Endothelial cell of umbilical vein (primary cell): Measurements from ENCODE around the gene ASAP2. TPM values are rescaled to one million over a fixed set of nuclear protein-coding genes. Genes with fewer than 3 reads are reported as not detected.

Source experiments
- BruUV-seq: library from RNA; stranded (reverse); fragments of 400-500 nt; replicated peaks from 2 replicates; lab custom pipeline; 2021; lab: Mats Ljungman, UMichigan
- CTCF ChIA-PET: fragments of 300-600, 350-600 bp; sonication (Branson Sonifier 250); formaldehyde crosslinking; loops from one replicate; lab custom pipeline; 2021; ENCODE audit warnings: antibody characterized with exemption, inconsistent platforms; lab: Charles Lee
- POLR2A ChIA-PET: fragments of 300-600, 350-600 bp; sonication (Branson Sonifier 250); formaldehyde crosslinking; loops from one replicate; lab custom pipeline; 2021; ENCODE audit warnings: antibody characterized with exemption, inconsistent platforms; lab: Charles Lee
- DNase-seq: peaks from one replicate; pipeline ENCODE4 v3.0.0-alpha.2; 2011; ENCODE audit warnings: low read depth, low spot score
- FAIRE-seq: peaks from 2 replicates; lab custom pipeline; 2011; peaks lifted over from hg19 to GRCh38; lab: Jason Lieb, UNC
- H2AFZ ChIP-seq: 2 replicates; pipeline ENCODE4 v1.6.0; 2012; ENCODE audit warnings: low read depth, low read length, control low read depth, inconsistent platforms
- H3K27ac ChIP-seq: 2 replicates; pipeline ENCODE4 v1.5.1; 2011; ENCODE audit warnings: low read depth, mild to moderate bottlenecking, control low read depth, low read length, moderate library complexity; ENCODE audit not compliant: insufficient read depth
- H3K27me3 ChIP-seq, 2 experiments: 2 replicates each; pipeline versions ENCODE4 v1.6.0 to v1.6.1; 2011; ENCODE audit warnings: low read length in 2 of 2, mixed read lengths in 1 of 2; ENCODE audit not compliant: control insufficient read depth in 2 of 2, insufficient read depth in 2 of 2
- H3K36me3 ChIP-seq, 2 experiments: 2 replicates in 1 of 2; 3 replicates in 1 of 2; pipeline ENCODE4 v1.5.1; 2011; ENCODE audit warnings: low read length in 2 of 2, mild to moderate bottlenecking in 1 of 2, moderate library complexity in 1 of 2; ENCODE audit not compliant: control insufficient read depth in 2 of 2, insufficient read depth in 2 of 2; ENCODE audit errors: extremely low read depth in 1 of 2
- H3K4me1 ChIP-seq: 3 replicates; pipeline ENCODE4 v1.5.1; 2011; ENCODE audit warnings: mild to moderate bottlenecking, low read length; ENCODE audit not compliant: control insufficient read depth, insufficient read depth; ENCODE audit errors: extremely low read depth
- H3K4me2 ChIP-seq: 2 replicates; pipeline ENCODE4 v1.6.1; 2011; ENCODE audit warnings: low read length, control low read depth, mixed read lengths; ENCODE audit not compliant: insufficient read depth
- H3K4me3 ChIP-seq, 3 experiments: fragments of 200-600 bp in 1 of 3; sonication (generic), shearing (Covaris generic) in 1 of 3; replicated peaks in 1 of 3; 2 replicates each; pipeline ENCODE4 v1.5.1; 2011 to 2016; ENCODE audit warnings: control low read depth in 3 of 3, low read length in 3 of 3, mild to moderate bottlenecking in 2 of 3, inconsistent platforms in 1 of 3, low read depth in 1 of 3, moderate library complexity in 1 of 3; ENCODE audit not compliant: insufficient read depth in 1 of 3
- H3K79me2 ChIP-seq: 2 replicates; pipeline ENCODE4 v1.6.0; 2012; ENCODE audit warnings: low read length, inconsistent platforms; ENCODE audit not compliant: control insufficient read depth, insufficient read depth
- H3K9ac ChIP-seq: replicated peaks from 2 replicates; pipeline ENCODE3; 2011; ENCODE audit warnings: low read length, control low read depth; ENCODE audit not compliant: insufficient read depth; ENCODE audit errors: extremely low read depth
- H3K9me1 ChIP-seq: replicated peaks from 3 replicates; pipeline ENCODE4 v1.6.0; 2011; ENCODE audit warnings: mild to moderate bottlenecking, low read length; ENCODE audit not compliant: control insufficient read depth, insufficient read depth; ENCODE audit errors: extremely low read depth
- H3K9me3 ChIP-seq: replicated peaks from 2 replicates; pipeline ENCODE4 v1.5.1; 2012; ENCODE audit warnings: low read length, inconsistent platforms; ENCODE audit not compliant: control insufficient read depth, insufficient read depth
- H4K20me1 ChIP-seq: replicated peaks from 2 replicates; pipeline ENCODE3; 2011; ENCODE audit warnings: mild to moderate bottlenecking, low read length; ENCODE audit not compliant: control insufficient read depth, insufficient read depth; ENCODE audit errors: extremely low read depth
- CTCF ChIP-seq, 2 donors: IDR thresholded peaks; 1 replicate in 1 of 2; 2 replicates in 1 of 2; pipeline ENCODE4 v1.5.1; 2011; ENCODE audit warnings: low read length in 2 of 2, mild to moderate bottlenecking in 2 of 2, moderate library complexity in 2 of 2, control low read depth in 1 of 2, inconsistent platforms in 1 of 2, low read depth in 1 of 2; ENCODE audit not compliant: insufficient read depth in 1 of 2; ENCODE audit errors: extremely low read depth in 1 of 2
- EZH2 ChIP-seq: IDR thresholded peaks from 2 replicates; pipeline ENCODE4 v1.6.1; 2012; ENCODE audit warnings: borderline replicate concordance, low read depth, mild to moderate bottlenecking, moderate library complexity, low read length, inconsistent platforms; ENCODE audit not compliant: severe bottlenecking
- FOS ChIP-seq: IDR thresholded peaks from 2 replicates; pipeline ENCODE4 v1.6.1; 2011; ENCODE audit warnings: mild to moderate bottlenecking, low read length, moderate library complexity, borderline replicate concordance; ENCODE audit not compliant: insufficient read depth
- GATA2 ChIP-seq: IDR thresholded peaks from 2 replicates; pipeline ENCODE4 v1.7.0; 2011; ENCODE audit warnings: low read depth, mild to moderate bottlenecking, moderate library complexity, mixed read lengths, low read length; ENCODE audit not compliant: insufficient read length, insufficient read depth
- JUN ChIP-seq: IDR thresholded peaks from 2 replicates; pipeline ENCODE4 v1.6.1; 2011; ENCODE audit warnings: borderline replicate concordance, low read depth; ENCODE audit not compliant: insufficient read length, insufficient read depth
- MAX ChIP-seq: IDR thresholded peaks from 2 replicates; pipeline ENCODE4 v1.6.1; 2011; ENCODE audit not compliant: insufficient read depth, insufficient read length
- MYC ChIP-seq: IDR thresholded peaks from one replicate; pipeline ENCODE4 v1.6.1; 2011; ENCODE audit warnings: mild to moderate bottlenecking, low read depth, low read length
- POLR2A ChIP-seq: IDR thresholded peaks from 2 replicates; pipeline ENCODE4 v1.6.1; 2012; ENCODE audit warnings: low read depth, mild to moderate bottlenecking, control low read depth, low read length
- POLR2AphosphoS5 ChIP-seq: IDR thresholded peaks from 2 replicates; pipeline ENCODE4 v1.6.1; 2012; ENCODE audit warnings: low read depth, mild to moderate bottlenecking, control low read depth, low read length, moderate library complexity; ENCODE audit not compliant: insufficient read depth
- dilution Hi-C: fragments of 300-500 bp; cut with MboI; formaldehyde crosslinking; loops from one replicate; pipeline ENCODE4 v1.15.0; 2019; ENCODE audit warnings: low sequenced_read_pairs; ENCODE audit not compliant: extremely low pct_ligation_motif_present
- intact Hi-C: fragments of 100-400 bp; cut with micrococcal nuclease; formaldehyde crosslinking; loops from one replicate; pipeline ENCODE4 v1.10.0; 2022
- polyA plus RNA-seq, 4 experiments: library from polyadenylated mRNA; depleted of rRNA in 3 of 4; stranded (reverse) in 3 of 4; unstranded in 1 of 4; fragments of >200 nt; gene quantifications; 2 replicates each; pipeline versions ENCODE4 v1.2.1 to v1.2.3, GENCODE V29; 2011 to 2012; ENCODE audit warnings: missing spikeins in 1 of 4
- total RNA-seq: library from RNA; stranded (reverse); gene quantifications from 2 replicates; pipeline ENCODE4 v1.2.3, GENCODE V29; 2021

ASAP2 gene
- total and polyA plus RNA-seq, 2 donors (not counting 3 experiments of a cell fraction or from before 2014, with no cell fraction given), result 31.1 to 79.2 TPM

DNA sequence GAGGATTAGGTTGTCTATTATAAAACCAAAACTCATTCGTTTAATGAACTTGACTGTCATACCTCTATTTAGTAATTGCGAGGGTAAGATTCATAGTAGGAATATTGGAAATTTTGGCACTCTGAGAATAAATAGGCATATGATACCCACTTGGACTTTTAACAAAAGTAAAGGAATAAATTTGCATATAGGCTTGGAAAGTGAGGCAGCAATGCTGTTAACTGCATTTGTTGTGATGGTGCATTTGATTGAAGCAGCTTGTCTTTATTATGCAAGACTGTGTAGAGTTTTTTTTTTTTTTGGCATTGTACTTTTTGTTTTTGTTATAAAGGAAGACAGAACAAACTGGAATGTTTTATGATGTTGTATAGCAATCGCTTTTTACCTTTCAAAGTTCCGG lies 197.8 kb downstream of the ASAP2 start:
- DNase-seq (no peak), FAIRE-seq (no peak)
- no peak overlapping the region for H3K27ac ChIP-seq
- dilution Hi-C loops, result no loop called here
- H3K9ac ChIP-seq, result no peak overlapping the region
- TF ChIP-seq MAX, result no peak
- TF ChIP-seq EZH2, result no peak
- no peak for TF ChIP-seq CTCF (IDR thresholded peaks at IDR 0.05; ENCODE audit: extremely low read depth in 1 of 2, insufficient read depth in 1 of 2, low read depth in 1 of 2, low read length in 2 of 2)
- no peak for TF ChIP-seq FOS
- no peak for TF ChIP-seq JUN
- TF ChIP-seq POLR2A, result no peak
- TF ChIP-seq MYC, result no peak
- TF ChIP-seq GATA2, result no peak
- TF ChIP-seq POLR2AphosphoS5, result no peak
- H4K20me1 ChIP-seq, result no peaks in the 10 kb centered on the region
- no peaks in the 10 kb centered on the region for H3K4me1 ChIP-seq
- H3K27me3 ChIP-seq, result no peaks in the 10 kb centered on the region
- H2AFZ ChIP-seq, result no peak overlapping the region
- H3K36me3 ChIP-seq, result peaks cover 25 to 32% of the 10 kb centered on the region in 2 experiments
- H3K9me1 ChIP-seq, result no peaks in the 10 kb centered on the region
- H3K9me3 ChIP-seq, result no peaks in the 10 kb centered on the region
- no TSS peak for BruUV-seq
- H3K4me3 ChIP-seq, result no peak overlapping the region
- ChIA-PET POLR2A (interaction anchor here (1.2 kb wide), 1 partner anchor 14 kb away, joined by 3 read pairs; no protein-coding TSS in a partner anchor), CTCF (interaction anchor here (1.1 to 1.2 kb wide), 2 partner anchors 10 to 261 kb away, joined by 3 read pairs; no protein-coding TSS in a partner anchor)
- H3K4me2 ChIP-seq, result no peak overlapping the region
- intact Hi-C loops, result no loop called here
- H3K79me2 ChIP-seq, result no peaks in the 10 kb centered on the region
